ENCODE measurements around the gene CCDC71. TPM values are rescaled to one million over a fixed set of nuclear protein-coding genes. Genes with fewer than 3 reads are reported as not detected.
A peak's percentile ranks its signal among the peaks of the same experiment; 100 is the strongest.

CCDC71 gene
- total and polyA plus RNA-seq, 10 donors, result 9.9 to 45.4 (median 22.4) TPM

GRCh38 chr3:49133226-49133951, 32.7 kb downstream of the CCDC71 start:
- Histone ChIP-seq H3K36me3 (peaks cover 0 to 27% (median under 1%) of the 10 kb centered on the region in 6 donors), H3K9me3 (no peaks in the 10 kb centered on the region), H3K4me1 (peaks cover 4 to 50% (median 23%) of the 10 kb centered on the region in 6 donors), H3K27ac (peak overlapping the region; percentile 66 to 91 (median 78)), H3K4me3 (peak overlapping the region; percentile 38 to 75 (median 46)), H3K27me3 (replicated peaks in 1 of 7) (peaks cover 0 to 28% (median 0%) of the 10 kb centered on the region in 7 donors)
- DNase-seq, result no peak
- 9 to 18% (median 13%) methylated on average over 22 to 30 of the region's 30 CpGs for WGBS, 5 donors
- intact Hi-C loops (cut with DNase I; ENCODE audit: low total_unique reads), result no loop called here
- no peak for TF ChIP-seq POLR2A (IDR thresholded peaks at IDR 0.05)
- peak; percentile 27 to 58 (median 35) for TF ChIP-seq POLR2AphosphoS5 (IDR thresholded peaks at IDR 0.05)

GRCh38 chr3:49132437-49133225, 33.5 kb downstream of the CCDC71 start, which contains the start of gene LAMB2:
LAMB2 (minus strand) TSS chr3:49133050; CDS start chr3:49132867, 183 bp downstream.
- Histone ChIP-seq H3K4me1 (peaks cover 4 to 50% (median 23%) of the 10 kb centered on the region in 6 donors), H3K27me3 (replicated peaks in 1 of 7) (peaks cover 0 to 20% (median 0%) of the 10 kb centered on the region in 7 donors), H3K36me3 (peaks cover 0 to 35% (median 3%) of the 10 kb centered on the region in 6 donors), H3K4me3 (peak within 1 kb of the TSS; percentile 38 to 75 (median 46)), H3K27ac (peak within 1 kb of the TSS; percentile 66 to 91 (median 78)), H3K9me3 (no peaks in the 10 kb centered on the region)
- 32 to 42% (median 35%) methylated on average over 17 to 28 of the region's 28 CpGs for WGBS, 5 donors
- DNase-seq, result peak; percentile 85
- peak; percentile 56 to 79 (median 76) for TF ChIP-seq POLR2AphosphoS5 (IDR thresholded peaks at IDR 0.05)
- no peak for TF ChIP-seq POLR2A (IDR thresholded peaks at IDR 0.05)
- peak in 1 of 11 experiments; percentile 10 for TF ChIP-seq CTCF (IDR thresholded peaks at IDR 0.05 in 8 of 11, conservative IDR thresholded peaks at IDR 0.05 in 3 of 11)
- intact Hi-C loops (cut with DNase I; ENCODE audit: low total_unique reads), result no loop called here

GRCh38 chr3:49132073-49132436, 34.1 kb downstream of the CCDC71 start:
- DNase-seq, result no peak
- H3K27ac ChIP-seq, result peak overlapping the region; percentile 66 to 91 (median 78)
- intact Hi-C loops (cut with DNase I; ENCODE audit: low total_unique reads), result no loop called here
- peaks cover 4 to 50% (median 23%) of the 10 kb centered on the region in 6 donors for H3K4me1 ChIP-seq
- H3K27me3 ChIP-seq (replicated peaks in 1 of 7), result peaks cover 0 to 18% (median 0%) of the 10 kb centered on the region in 7 donors
- peak overlapping the region; percentile 38 to 75 (median 46) for H3K4me3 ChIP-seq
- WGBS, 5 donors, result 56 to 75% (median 72%) methylated on average over 5 to 9 of the region's 9 CpGs
- no peaks in the 10 kb centered on the region for H3K9me3 ChIP-seq
- peaks cover 0 to 40% (median 3%) of the 10 kb centered on the region in 6 donors for H3K36me3 ChIP-seq
- TF ChIP-seq POLR2A (IDR thresholded peaks at IDR 0.05) (no peak), POLR2AphosphoS5 (IDR thresholded peaks at IDR 0.05) (no peak), CTCF (IDR thresholded peaks at IDR 0.05 in 8 of 11, conservative IDR thresholded peaks at IDR 0.05 in 3 of 11) (no peak)

- H3K4me3 ChIP-seq, result peak overlapping the region in 7 of 8 donors; percentile 39 to 75 (median 47)
- intact Hi-C loops (cut with DNase I; ENCODE audit: low total_unique reads), result no loop called here
- no peak for TF ChIP-seq POLR2A (IDR thresholded peaks at IDR 0.05)
- no peak for TF ChIP-seq CTCF (IDR thresholded peaks at IDR 0.05 in 8 of 11, conservative IDR thresholded peaks at IDR 0.05 in 3 of 11)
- TF ChIP-seq POLR2AphosphoS5 (IDR thresholded peaks at IDR 0.05), result no peak
- H3K27ac ChIP-seq, result peak overlapping the region in 7 of 8 donors; percentile 13 to 91 (median 77)
- H3K36me3 ChIP-seq, result peaks cover 0 to 45% (median 3%) of the 10 kb centered on the region in 6 donors
- H3K4me1 ChIP-seq, result peaks cover 4 to 50% (median 23%) of the 10 kb centered on the region in 6 donors
- H3K9me3 ChIP-seq, result no peaks in the 10 kb centered on the region
- DNase-seq, result no peak
- 91 to 98% (median 92%) methylated on average over 1 to 6 of the region's 6 CpGs for WGBS, 5 donors
- H3K27me3 ChIP-seq (replicated peaks in 1 of 7), result peaks cover 0 to 18% (median 0%) of the 10 kb centered on the region in 7 donors
These were observed 34.6 kb downstream of the CCDC71 start for GRCh38 chr3:49131576-49131975.
